ENCODE results near the gene EPHA3.

DNA sequence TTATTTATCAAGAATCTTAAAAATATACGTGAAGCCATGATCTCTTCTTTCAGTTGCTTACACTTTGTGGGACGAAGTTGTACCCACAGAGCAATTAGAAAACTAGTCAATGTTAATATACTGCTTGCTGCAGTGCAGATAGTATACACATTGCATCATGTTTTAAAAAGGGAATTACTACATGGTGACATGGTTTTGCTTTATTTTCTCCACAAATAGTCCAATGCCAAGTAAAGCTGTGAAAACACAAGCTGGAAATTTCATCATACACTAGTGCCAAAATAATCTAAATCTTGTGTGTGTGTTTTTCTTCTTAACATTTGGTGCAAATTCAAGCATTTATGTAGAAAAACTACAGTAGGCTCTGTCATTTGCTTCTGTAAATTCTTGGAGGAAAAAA, 233.0 kb downstream of the EPHA3 start:
- TF ChIP-seq POLR2AphosphoS5 (IDR thresholded peaks at IDR 0.05): no peak
- no peak for TF ChIP-seq CTCF (IDR thresholded peaks at IDR 0.05)
- TF ChIP-seq POLR2A (IDR thresholded peaks at IDR 0.05): no peak
